HFF-Myc (cell line): ENCODE measurements around the gene EPO.
A peak's percentile ranks its signal among the peaks of the same experiment; 100 is the strongest.

Experiments used
- DNase-seq: peaks from one replicate; pipeline ENCODE4 v3.0.0-alpha.2; 2011; ENCODE audit warnings: low read depth; ENCODE audit errors: extremely low read depth
- H3K4me3 ChIP-seq: replicated peaks from 2 replicates; pipeline ENCODE4 v1.5.1; 2011; ENCODE audit warnings: low read depth, mild to moderate bottlenecking, control low read depth, low read length
- TF ChIP-seq, protein P1 (sequence below): IDR thresholded peaks from 2 replicates; pipeline ENCODE4 v1.5.1; 2012; ENCODE audit warnings: mild to moderate bottlenecking, low read depth, low read length, control low read depth; ENCODE audit errors: missing control alignments

EPO gene

GRCh38 chr7:100726996-100727761, 6.9 kb downstream of the EPO start:
- TF ChIP-seq, protein P1, sequence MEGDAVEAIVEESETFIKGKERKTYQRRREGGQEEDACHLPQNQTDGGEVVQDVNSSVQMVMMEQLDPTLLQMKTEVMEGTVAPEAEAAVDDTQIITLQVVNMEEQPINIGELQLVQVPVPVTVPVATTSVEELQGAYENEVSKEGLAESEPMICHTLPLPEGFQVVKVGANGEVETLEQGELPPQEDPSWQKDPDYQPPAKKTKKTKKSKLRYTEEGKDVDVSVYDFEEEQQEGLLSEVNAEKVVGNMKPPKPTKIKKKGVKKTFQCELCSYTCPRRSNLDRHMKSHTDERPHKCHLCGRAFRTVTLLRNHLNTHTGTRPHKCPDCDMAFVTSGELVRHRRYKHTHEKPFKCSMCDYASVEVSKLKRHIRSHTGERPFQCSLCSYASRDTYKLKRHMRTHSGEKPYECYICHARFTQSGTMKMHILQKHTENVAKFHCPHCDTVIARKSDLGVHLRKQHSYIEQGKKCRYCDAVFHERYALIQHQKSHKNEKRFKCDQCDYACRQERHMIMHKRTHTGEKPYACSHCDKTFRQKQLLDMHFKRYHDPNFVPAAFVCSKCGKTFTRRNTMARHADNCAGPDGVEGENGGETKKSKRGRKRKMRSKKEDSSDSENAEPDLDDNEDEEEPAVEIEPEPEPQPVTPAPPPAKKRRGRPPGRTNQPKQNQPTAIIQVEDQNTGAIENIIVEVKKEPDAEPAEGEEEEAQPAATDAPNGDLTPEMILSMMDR = no peak
- peak; percentile 44 for DNase-seq
- no peak overlapping the region for H3K4me3 ChIP-seq

- DNase-seq = no peak
- no peak overlapping the region for H3K4me3 ChIP-seq
- TF ChIP-seq, protein P1 = no peak
Observed at GRCh38 chr7:100728196-100728595, 7.9 kb downstream of the EPO start.

DNA sequence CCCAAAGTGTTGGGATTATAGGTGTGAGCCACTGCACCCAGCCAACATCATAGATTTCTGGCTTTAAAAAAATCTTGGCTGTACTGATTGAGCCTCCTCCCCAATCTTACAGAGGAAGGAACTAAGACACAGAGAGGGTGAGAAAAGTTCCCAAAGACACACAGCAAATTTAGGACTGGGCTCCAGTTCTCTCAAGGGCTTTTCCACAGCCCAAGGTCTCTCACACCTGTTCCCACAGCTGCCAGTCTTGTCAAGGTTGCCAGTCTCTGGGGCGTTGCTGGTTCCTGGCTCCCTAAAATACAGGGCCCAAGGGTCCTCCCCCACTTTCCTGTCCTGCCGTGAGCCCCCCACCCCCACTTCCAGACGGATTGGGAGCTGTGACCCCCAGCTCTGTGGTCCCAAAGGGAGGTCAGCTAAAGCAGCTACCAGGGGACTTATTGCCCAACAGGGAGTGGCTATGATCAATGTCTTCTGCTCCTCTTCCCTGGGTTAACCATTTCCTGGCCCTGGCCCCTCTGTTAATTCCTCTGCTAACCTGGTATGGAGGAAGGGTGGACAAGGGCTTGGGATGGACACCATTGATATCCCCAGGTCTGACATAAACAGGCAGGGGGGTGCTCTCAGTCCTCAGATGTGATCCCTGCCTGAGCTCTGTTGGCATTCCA, 10.0 kb downstream of the EPO start:
- no peak for DNase-seq
- H3K4me3 ChIP-seq = no peak overlapping the region
- TF ChIP-seq, protein P1 = no peak

DNA sequence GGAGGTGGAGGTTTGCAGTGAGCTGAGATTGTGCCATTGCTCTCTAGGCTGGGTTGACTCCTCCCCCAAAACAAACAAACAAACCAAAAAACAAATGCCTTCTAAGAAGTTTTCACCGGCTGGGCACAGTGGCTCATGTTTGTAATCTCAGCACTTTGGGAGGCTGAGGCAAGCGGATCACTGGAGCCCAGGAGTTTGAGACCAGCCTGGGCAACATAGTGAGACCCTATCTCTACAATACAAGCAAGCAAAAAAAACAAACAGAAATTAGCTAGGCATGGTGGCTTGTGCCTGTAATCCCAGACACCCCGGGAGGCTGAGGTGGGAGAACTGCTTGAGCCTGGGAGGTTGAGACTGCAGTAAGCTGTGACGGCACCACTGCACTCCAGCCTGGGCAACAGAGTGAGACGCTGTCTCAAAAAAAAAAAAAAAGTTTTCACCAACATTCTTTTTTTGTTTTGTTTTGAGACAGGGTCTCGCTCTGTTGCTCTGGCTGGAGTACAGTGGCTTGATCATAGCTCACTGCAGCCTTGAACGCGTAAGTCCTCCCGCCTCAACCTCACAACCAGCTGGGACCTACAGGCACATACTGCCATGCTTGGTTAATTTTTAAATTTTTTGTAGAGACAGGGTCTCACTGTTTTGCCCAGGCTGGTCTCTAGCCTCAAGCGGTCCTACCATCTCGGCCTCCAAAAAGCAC, 11.8 kb downstream of the EPO start:
- TF ChIP-seq, protein P1 = no peak
- H3K4me3 ChIP-seq = no peak overlapping the region

GRCh38 chr7:100735730-100736129, 15.5 kb downstream of the EPO start:
- no peak overlapping the region for H3K4me3 ChIP-seq
- TF ChIP-seq, protein P1 = no peak
- DNase-seq = no peak

More for the DNA sequence above, 11.8 kb downstream of the EPO start:
- no peak for DNase-seq

DNA sequence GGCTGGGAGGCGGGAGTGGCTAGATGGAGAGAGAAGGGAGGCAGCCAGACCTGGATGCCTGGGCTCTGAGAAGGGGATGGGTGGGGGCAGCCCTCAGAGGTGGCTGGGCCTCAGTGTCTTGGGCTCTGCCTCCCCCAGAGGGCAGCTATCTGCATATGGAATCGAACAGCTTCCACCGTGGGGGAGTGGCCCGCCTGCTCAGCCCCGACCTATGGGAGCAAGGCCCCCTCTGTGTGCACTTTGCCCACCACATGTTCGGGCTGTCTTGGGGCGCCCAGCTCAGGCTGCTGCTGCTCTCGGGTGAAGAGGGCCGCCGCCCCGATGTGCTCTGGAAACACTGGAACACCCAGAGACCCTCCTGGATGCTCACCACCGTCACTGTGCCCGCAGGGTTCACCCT, 16.4 kb downstream of the EPO start:
- no peak overlapping the region for H3K4me3 ChIP-seq
- TF ChIP-seq, protein P1 = no peak
- no peak for DNase-seq
